HCT116 (cell line): ENCODE measurements around the gene ADARB1. TPM values are rescaled to one million over a fixed set of nuclear protein-coding genes. Genes with fewer than 3 reads are reported as not detected.

Experiments
- ATAC-seq: fragments of 200-7000 bp; cut with Tn5 transposase; 2 replicates; pipeline ENCODE4 v1.9.1; 2020; ENCODE audit warnings: mild to moderate bottlenecking, moderate library complexity
- BruUV-seq: library from RNA; stranded (reverse); fragments of 400-500 nt; replicated peaks from 2 replicates; lab custom pipeline; 2021; lab: Mats Ljungman, UMichigan
- CTCF ChIA-PET: fragments of 300-600 bp; sonication (Branson Sonifier 250); formaldehyde crosslinking; loops from one replicate; lab custom pipeline; 2021; ENCODE audit warnings: antibody characterized with exemption; lab: Charles Lee
- POLR2A ChIA-PET: fragments of 300-600, 350-600 bp; sonication (Branson Sonifier 250); formaldehyde crosslinking; loops from one replicate; lab custom pipeline; 2021; ENCODE audit warnings: antibody characterized with exemption; lab: Charles Lee
- RAD21 ChIA-PET, 2 experiments: fragments of 300-600 bp; sonication (Branson Sonifier 250); formaldehyde crosslinking; loops; one replicate each; lab custom pipeline; 2023; ENCODE audit warnings: low total read pairs in 2 of 2; ENCODE audit not compliant: uncharacterized antibody in 2 of 2, unreplicated experiment in 2 of 2, low non-redundant PET in 1 of 2; lab: Charles Lee
- DNase-seq: peaks from one replicate; pipeline ENCODE4 v3.0.0-alpha.2; 2010; ENCODE audit warnings: low read depth, low spot score
- H2AFZ ChIP-seq: fragments of 200-600 bp; shearing (Covaris generic), sonication (generic); 2 replicates; pipeline ENCODE4 v1.6.1; 2017; ENCODE audit warnings: low read depth, mixed run types, mixed read lengths, antibody characterized with exemption, low read length; ENCODE audit not compliant: poor library complexity, severe bottlenecking
- H3K27ac ChIP-seq: 2 replicates; pipeline ENCODE4 v1.5.1; 2012; ENCODE audit warnings: low read depth, low read length
- H3K27me3 ChIP-seq: fragments of 200-600 bp; sonication (generic); 2 replicates; pipeline ENCODE4 v1.6.1; 2016; ENCODE audit warnings: mixed run types, low read length, mixed read lengths; ENCODE audit not compliant: insufficient read depth
- H3K36me3 ChIP-seq, 2 experiments: fragments of 200-500 bp in 1 of 2; fragments of 200-600 bp in 1 of 2; sonication (Bioruptor generic) in 1 of 2; sonication (generic) in 1 of 2; 2 replicates each; pipeline versions ENCODE4 v1.5.1 to v1.6.1; 2014 to 2016; ENCODE audit warnings: low read length in 2 of 2, inconsistent platforms in 1 of 2, mixed read lengths in 1 of 2, mixed run types in 1 of 2; ENCODE audit not compliant: insufficient read depth in 2 of 2, control insufficient read depth in 1 of 2
- H3K4me1 ChIP-seq, 2 experiments: fragments of 200-600 bp in 1 of 2; sonication (generic) in 1 of 2; 2 replicates each; pipeline versions ENCODE4 v1.5.1 to v1.6.1; 2012 to 2017; ENCODE audit warnings: low read length in 2 of 2, inconsistent platforms in 1 of 2, mild to moderate bottlenecking in 1 of 2, mixed read lengths in 1 of 2, mixed run types in 1 of 2, moderate library complexity in 1 of 2; ENCODE audit not compliant: insufficient read depth in 2 of 2, control insufficient read depth in 1 of 2
- H3K4me2 ChIP-seq: fragments of 200-600 bp; sonication (generic); 2 replicates; pipeline ENCODE4 v1.6.1; 2017; ENCODE audit warnings: mixed run types, low read length, mixed read lengths
- H3K4me3 ChIP-seq, 2 experiments: fragments of 200-600 bp in 1 of 2; sonication (generic) in 1 of 2; replicated peaks in 1 of 2; 2 replicates each; pipeline ENCODE4 v1.5.1; 2011 to 2016; ENCODE audit warnings: low read length in 2 of 2, control low read depth in 1 of 2, low read depth in 1 of 2, mild to moderate bottlenecking in 1 of 2, mixed read lengths in 1 of 2, mixed run types in 1 of 2
- H3K79me2 ChIP-seq: fragments of 200-600 bp; sonication (generic); 2 replicates; pipeline ENCODE4 v1.6.1; 2017; ENCODE audit warnings: mild to moderate bottlenecking, mixed run types, low read length, moderate library complexity, mixed read lengths; ENCODE audit not compliant: insufficient read depth
- H3K9ac ChIP-seq: fragments of 200-600 bp; sonication (generic); 2 replicates; pipeline ENCODE4 v1.6.1; 2016; ENCODE audit warnings: low read length, mixed read lengths
- H3K9me2 ChIP-seq: fragments of 200-600 bp; sonication (generic), shearing (Covaris generic); 2 replicates; pipeline ENCODE4 v1.6.1; 2017; ENCODE audit warnings: mixed run types, mild to moderate bottlenecking, moderate library complexity; ENCODE audit not compliant: insufficient read depth
- H3K9me3 ChIP-seq, 2 experiments: fragments of 200-500 bp in 1 of 2; fragments of 200-600 bp in 1 of 2; sonication (Bioruptor generic) in 1 of 2; sonication (generic) in 1 of 2; 2 replicates each; pipeline ENCODE4 v1.6.1; 2014 to 2017; ENCODE audit warnings: low read length in 2 of 2, mixed read lengths in 2 of 2, inconsistent platforms in 1 of 2, low read depth in 1 of 2, mild to moderate bottlenecking in 1 of 2, mixed run types in 1 of 2, moderate library complexity in 1 of 2; ENCODE audit not compliant: control insufficient read depth in 1 of 2, insufficient read depth in 1 of 2
- H4K20me1 ChIP-seq: fragments of 200-600 bp; sonication (generic), shearing (Covaris generic); 2 replicates; pipeline ENCODE4 v1.6.1; 2017; ENCODE audit warnings: mixed run types, mild to moderate bottlenecking, moderate library complexity; ENCODE audit not compliant: insufficient read depth
- CBX3 ChIP-seq: IDR thresholded peaks from 2 replicates; pipeline ENCODE4 v1.6.1; 2012; ENCODE audit warnings: low read depth
- CEBPB ChIP-seq: IDR thresholded peaks from 2 replicates; pipeline ENCODE4 v1.6.1; 2012; ENCODE audit warnings: low read depth
- EZH2 ChIP-seq: fragments of 200-600 bp; sonication (generic); IDR thresholded peaks from 2 replicates; pipeline ENCODE4 v1.6.1; 2017; ENCODE audit warnings: antibody characterized with exemption, mixed run types
- FOSL1 ChIP-seq: IDR thresholded peaks from 2 replicates; pipeline ENCODE4 v1.6.1; 2012; ENCODE audit warnings: low read depth
- POLR2A ChIP-seq: IDR thresholded peaks from 2 replicates; pipeline ENCODE4 v1.7.0; 2011; ENCODE audit warnings: borderline replicate concordance; ENCODE audit not compliant: insufficient read depth, insufficient read length; ENCODE audit errors: extremely low read depth
- RAD21 ChIP-seq: IDR thresholded peaks from 2 replicates; pipeline ENCODE4 v1.6.1; 2012; ENCODE audit warnings: low read depth, mild to moderate bottlenecking
- REST ChIP-seq: IDR thresholded peaks from 2 replicates; pipeline ENCODE4 v1.6.1; 2012; ENCODE audit warnings: low read depth
- SIN3A ChIP-seq: IDR thresholded peaks from 2 replicates; pipeline ENCODE4 v1.6.1; 2012; ENCODE audit warnings: low read depth
- SRF ChIP-seq: IDR thresholded peaks from 2 replicates; pipeline ENCODE4 v1.6.1; 2012; ENCODE audit warnings: low read depth
- TCF7L2 ChIP-seq: IDR thresholded peaks from 2 replicates; pipeline ENCODE4 v1.7.0; 2011; ENCODE audit warnings: borderline replicate concordance, inconsistent platforms; ENCODE audit not compliant: insufficient read depth, insufficient read length; ENCODE audit errors: extremely low read depth
- ZBTB33 ChIP-seq: IDR thresholded peaks from 2 replicates; pipeline ENCODE4 v1.6.1; 2011; ENCODE audit warnings: mild to moderate bottlenecking, low read length, moderate library complexity; ENCODE audit not compliant: insufficient replicate concordance; ENCODE audit errors: extremely low read depth
- intact Hi-C: fragments of 100-400 bp; cut with micrococcal nuclease; formaldehyde crosslinking; loops from 2 replicates; pipeline ENCODE4 v1.10.0; 2022
- total RNA-seq: library from RNA; stranded (reverse); gene quantifications from one replicate; pipeline ENCODE4 v1.2.1, GENCODE V29; 2021; ENCODE audit not compliant: unreplicated experiment

ADARB1 gene
- total RNA-seq, 1 experiment from 2014 or later, result 13.5 TPM

- no peak for TF ChIP-seq REST
Measured at GRCh38 chr21:45056917-45057560, 17.3 kb upstream of the ADARB1 start (continued).

GRCh38 chr21:45057886-45058285, 16.5 kb upstream of the ADARB1 start:
- POLR2A ChIA-PET, result no interaction called here
- no peaks in the 10 kb centered on the region for H3K79me2 ChIP-seq
- TF ChIP-seq EZH2, result no peak
- TF ChIP-seq RAD21, result no peak
- TF ChIP-seq POLR2A, result no peak
- TF ChIP-seq FOSL1, result no peak
- no peak for TF ChIP-seq ZBTB33
- no peak for TF ChIP-seq TCF7L2
- TF ChIP-seq CEBPB, result no peak
- no peak for TF ChIP-seq CBX3
- no peak for TF ChIP-seq SRF
- TF ChIP-seq SIN3A, result no peak
- TF ChIP-seq, all 23 proteins: peak for 0
- Histone ChIP-seq H3K27me3 (peaks cover 8% of the 10 kb centered on the region; the same call in 1 of the 2 replicates), H3K9ac (no peak overlapping the region), H3K9me3 (no peaks in the 10 kb centered on the region), H3K4me2 (no peak overlapping the region), H3K4me1 (no peaks in the 10 kb centered on the region), H3K36me3 (no peaks in the 10 kb centered on the region), H3K9me2 (no peaks in the 10 kb centered on the region), H3K27ac (no peak overlapping the region), H2AFZ (no peak overlapping the region), H4K20me1 (no peaks in the 10 kb centered on the region), H3K4me3 (no peak overlapping the region)
- RAD21 ChIA-PET, result no interaction called here
- DNase-seq (no peak), ATAC-seq (no peak)
- intact Hi-C loops, result no loop called here
- BruUV-seq, result no TSS peak
- CTCF ChIA-PET, result no interaction called here
